Measurements from ENCODE around the gene POLE3.
A peak's percentile ranks its signal among the peaks of the same experiment; 100 is the strongest.
"Not testable (repeated sequence)": the region's sequence is repeated elsewhere in the genome, so short reads cannot be mapped to it uniquely, and the experiment has no call there.

Gene POLE3

DNA sequence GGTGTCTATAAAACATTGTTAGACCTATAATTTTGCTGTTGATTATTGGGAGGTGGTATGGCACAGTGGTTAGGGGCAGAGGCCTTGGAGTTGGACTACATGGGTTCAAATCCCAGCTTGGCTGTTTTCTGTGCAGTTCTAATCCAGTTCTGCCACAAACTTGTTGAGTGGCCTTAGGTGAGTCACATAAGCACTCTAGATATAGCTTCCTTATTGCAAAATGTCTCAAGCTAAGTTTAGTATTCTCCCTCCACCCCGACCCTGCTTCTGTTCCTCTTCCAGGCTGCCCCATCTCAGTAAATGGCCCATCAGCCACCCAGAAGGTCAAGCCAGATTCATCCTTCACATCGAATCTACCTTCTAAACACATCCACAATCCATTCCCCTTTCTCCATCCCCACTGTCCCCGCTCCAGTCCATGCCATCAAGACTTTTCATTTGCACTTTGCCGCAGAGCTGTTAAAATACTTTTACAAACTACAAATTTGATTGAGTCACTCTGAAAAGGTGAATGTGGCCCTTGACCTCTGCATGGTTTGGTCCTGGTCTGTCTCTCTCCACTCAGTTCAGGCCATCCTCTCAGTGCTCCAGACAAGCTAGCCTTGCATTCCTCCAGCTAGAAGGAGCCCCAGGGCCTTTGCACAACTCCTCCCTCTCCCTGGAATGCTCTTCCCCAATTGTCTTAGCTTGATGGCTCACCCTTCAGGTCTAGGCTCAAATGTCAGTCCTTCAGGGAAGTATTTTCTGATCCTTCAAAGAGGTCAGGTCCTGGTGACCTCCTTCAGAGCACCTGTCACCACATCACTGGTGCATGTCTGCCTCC is 23.7 kb downstream of the POLE3 start:
- H3K36me3 Mint-ChIP-seq (ENCODE audit: low read depth): peaks cover 25% of the 10 kb centered on the region
- DNase-seq: no peak
- no peak overlapping the region for H3K4me3 Mint-ChIP-seq
- peaks cover 3% of the 10 kb centered on the region for H3K9me3 Mint-ChIP-seq
- TF ChIP-seq, protein P1, sequence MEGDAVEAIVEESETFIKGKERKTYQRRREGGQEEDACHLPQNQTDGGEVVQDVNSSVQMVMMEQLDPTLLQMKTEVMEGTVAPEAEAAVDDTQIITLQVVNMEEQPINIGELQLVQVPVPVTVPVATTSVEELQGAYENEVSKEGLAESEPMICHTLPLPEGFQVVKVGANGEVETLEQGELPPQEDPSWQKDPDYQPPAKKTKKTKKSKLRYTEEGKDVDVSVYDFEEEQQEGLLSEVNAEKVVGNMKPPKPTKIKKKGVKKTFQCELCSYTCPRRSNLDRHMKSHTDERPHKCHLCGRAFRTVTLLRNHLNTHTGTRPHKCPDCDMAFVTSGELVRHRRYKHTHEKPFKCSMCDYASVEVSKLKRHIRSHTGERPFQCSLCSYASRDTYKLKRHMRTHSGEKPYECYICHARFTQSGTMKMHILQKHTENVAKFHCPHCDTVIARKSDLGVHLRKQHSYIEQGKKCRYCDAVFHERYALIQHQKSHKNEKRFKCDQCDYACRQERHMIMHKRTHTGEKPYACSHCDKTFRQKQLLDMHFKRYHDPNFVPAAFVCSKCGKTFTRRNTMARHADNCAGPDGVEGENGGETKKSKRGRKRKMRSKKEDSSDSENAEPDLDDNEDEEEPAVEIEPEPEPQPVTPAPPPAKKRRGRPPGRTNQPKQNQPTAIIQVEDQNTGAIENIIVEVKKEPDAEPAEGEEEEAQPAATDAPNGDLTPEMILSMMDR (IDR thresholded peaks at IDR 0.05): no peak
- H3K27me3 Mint-ChIP-seq (ENCODE audit: low read depth, poor library complexity): peaks cover 4% of the 10 kb centered on the region
- no peak overlapping the region for H3K27ac Mint-ChIP-seq
- H3K4me1 Mint-ChIP-seq: peaks cover 7% of the 10 kb centered on the region

DNA sequence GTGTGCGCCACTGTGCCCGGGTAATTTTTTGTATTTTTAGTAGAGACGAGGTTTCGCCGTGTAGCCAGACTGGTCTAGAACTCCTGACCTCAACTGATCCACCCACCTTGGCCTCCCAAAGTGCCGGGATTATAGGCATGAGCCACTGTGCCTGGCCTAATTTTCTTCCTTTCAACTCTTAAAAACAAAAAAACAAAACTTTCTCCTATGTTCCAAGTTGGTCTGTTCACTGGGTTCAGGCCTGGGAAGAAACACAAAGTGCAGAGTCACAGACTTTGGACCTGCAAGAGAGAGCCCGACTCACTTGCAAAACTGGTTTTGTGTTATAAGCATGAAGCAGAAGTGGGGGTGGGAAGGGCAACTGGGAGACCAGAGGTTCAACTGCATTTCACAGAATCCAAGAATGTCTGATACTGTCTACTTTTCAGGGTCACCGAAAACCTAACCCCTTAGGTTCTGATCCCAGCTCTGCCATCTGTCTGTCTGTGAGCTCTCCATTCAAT is 28.5 kb downstream of the POLE3 start:
- peaks cover 24% of the 10 kb centered on the region for H3K4me1 Mint-ChIP-seq
- H3K36me3 Mint-ChIP-seq (ENCODE audit: low read depth): peaks cover 8% of the 10 kb centered on the region
- H3K27ac Mint-ChIP-seq: no peak overlapping the region
- peaks cover 4% of the 10 kb centered on the region for H3K27me3 Mint-ChIP-seq (ENCODE audit: low read depth, poor library complexity)
- H3K4me3 Mint-ChIP-seq: no peak overlapping the region
- H3K9me3 Mint-ChIP-seq: peaks cover 2% of the 10 kb centered on the region
- TF ChIP-seq, protein P1 (IDR thresholded peaks at IDR 0.05): no peak
- no peak for DNase-seq

DNA sequence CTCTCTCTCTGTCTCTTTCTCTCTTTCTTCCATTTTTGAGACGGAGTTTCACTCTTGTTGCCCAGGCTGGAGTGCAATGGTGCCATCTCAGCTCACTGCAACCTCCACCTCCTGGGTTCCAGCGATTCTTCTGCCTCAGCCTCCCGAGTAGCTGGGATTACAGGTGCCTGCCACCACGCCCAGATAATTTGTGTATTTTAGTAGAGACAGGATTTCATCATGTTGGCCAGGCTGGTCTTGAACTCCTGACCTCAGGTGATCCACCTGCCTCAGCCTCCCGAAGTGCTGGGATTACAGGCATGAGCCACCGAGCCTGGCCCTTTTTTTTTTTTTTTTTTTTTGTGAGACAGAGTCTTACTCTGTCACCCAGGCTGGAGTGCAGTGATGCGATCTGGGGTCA is 29.0 kb downstream of the POLE3 start:
- not testable (repeated sequence) for H3K27ac Mint-ChIP-seq

DNA sequence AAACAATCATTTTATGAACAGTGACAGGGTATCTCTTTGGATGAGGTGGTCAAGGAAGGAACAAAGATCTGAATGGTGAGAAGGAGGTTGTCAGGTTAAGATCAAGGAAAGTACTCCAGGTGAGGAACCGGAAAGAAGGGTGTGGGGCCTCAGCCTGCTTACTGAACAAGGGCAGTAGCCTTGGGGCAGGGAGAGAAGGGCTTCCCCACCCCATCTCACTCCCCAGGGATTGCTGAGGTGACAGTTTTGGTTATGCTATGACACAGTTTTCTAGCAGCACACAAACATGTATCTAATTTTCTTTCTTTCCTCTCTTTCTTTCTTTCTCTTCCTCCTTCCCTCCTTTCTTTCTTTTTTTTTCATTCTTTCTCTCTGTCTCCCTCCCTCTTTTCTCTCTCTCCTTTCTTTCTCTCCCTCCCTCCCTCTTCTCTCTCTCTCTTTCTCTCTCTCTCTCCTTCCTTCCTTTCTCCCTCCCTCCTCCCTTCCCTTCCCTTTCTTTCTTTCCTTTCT is 29.6 kb downstream of the POLE3 start:
- Mint-ChIP-seq H3K27ac (peak overlapping the region; percentile 18), H3K4me3 (no peak overlapping the region), H3K27me3 (ENCODE audit: low read depth, poor library complexity) (peaks cover 4% of the 10 kb centered on the region), H3K36me3 (ENCODE audit: low read depth) (no peaks in the 10 kb centered on the region), H3K9me3 (no peaks in the 10 kb centered on the region), H3K4me1 (peaks cover 24% of the 10 kb centered on the region)
- TF ChIP-seq, protein P1 (IDR thresholded peaks at IDR 0.05): no peak
- no peak for DNase-seq

More for the DNA sequence above, 29.0 kb downstream of the POLE3 start:
- H3K36me3 Mint-ChIP-seq (ENCODE audit: low read depth); H3K9me3 Mint-ChIP-seq; DNase-seq; H3K27me3 Mint-ChIP-seq (ENCODE audit: low read depth, poor library complexity); H3K4me3 Mint-ChIP-seq: not testable (repeated sequence)
- peaks cover 24% of the 10 kb centered on the region for H3K4me1 Mint-ChIP-seq

DNA sequence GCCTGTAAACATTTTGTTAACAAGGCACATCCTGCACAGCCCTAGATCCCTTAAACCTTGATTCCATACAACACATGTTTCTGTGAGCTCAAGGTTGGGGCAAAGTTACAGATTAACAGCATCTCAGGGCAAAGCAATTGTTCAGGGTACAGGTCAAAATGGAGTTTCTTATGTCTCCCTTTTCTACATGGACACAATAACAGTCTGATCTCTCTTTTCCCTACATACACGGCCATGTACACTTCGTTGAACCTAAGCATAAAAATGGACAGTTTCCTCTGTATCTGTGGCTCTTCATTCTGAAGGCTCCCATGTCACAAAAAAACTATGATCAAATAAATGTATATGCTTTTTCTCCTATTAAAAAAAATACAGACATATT is 30.7 kb downstream of the POLE3 start:
- not testable (repeated sequence) for H3K9me3 Mint-ChIP-seq; H3K4me3 Mint-ChIP-seq; H3K27me3 Mint-ChIP-seq (ENCODE audit: low read depth, poor library complexity); DNase-seq; H3K36me3 Mint-ChIP-seq (ENCODE audit: low read depth)
- peaks cover 30% of the 10 kb centered on the region for H3K4me1 Mint-ChIP-seq
- peak overlapping the region; percentile 43 for H3K27ac Mint-ChIP-seq

DNA sequence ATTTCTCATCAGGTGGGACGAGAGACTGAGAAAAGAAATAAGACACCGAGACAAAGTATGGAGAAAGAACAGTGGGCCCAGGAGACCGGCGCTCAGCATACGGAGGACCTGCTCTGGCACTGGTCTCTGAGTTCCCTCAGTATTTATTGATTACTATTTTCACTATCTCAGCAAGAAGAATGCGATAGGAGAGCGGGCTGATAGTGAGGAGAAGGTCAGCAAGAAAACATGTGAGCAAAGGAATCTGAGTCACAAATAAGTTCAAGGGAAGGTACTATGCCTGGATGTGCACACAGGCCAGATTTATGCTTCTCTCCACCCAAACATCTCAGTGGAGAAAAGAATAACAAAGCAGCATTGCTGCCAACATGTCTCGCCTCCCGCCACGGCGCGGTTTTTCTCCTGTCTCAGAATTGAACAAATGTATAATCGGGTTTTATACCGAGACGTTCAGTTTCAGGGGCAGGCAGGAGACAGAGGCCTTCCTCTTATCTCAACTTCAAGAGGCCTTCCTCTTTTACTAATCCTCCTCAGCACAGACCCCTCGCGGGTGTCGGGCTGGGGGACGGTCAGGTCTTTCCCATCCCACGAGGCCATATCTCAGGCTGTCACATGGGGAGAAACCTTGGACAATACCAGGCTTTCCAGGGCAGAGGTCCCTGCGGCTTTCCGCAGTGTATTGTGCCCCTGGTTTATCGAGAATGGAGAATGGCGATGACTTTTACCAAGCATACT is 31.2 kb downstream of the POLE3 start:
- H3K27me3 Mint-ChIP-seq (ENCODE audit: low read depth, poor library complexity); H3K9me3 Mint-ChIP-seq: not testable (repeated sequence)
- H3K27ac Mint-ChIP-seq: peak overlapping the region; percentile 43
- H3K4me3 Mint-ChIP-seq: peak overlapping the region; percentile 19
- H3K36me3 Mint-ChIP-seq (ENCODE audit: low read depth): peaks cover 13% of the 10 kb centered on the region
- H3K4me1 Mint-ChIP-seq: peaks cover 30% of the 10 kb centered on the region
- DNase-seq: peak; percentile 16

Data from nephron progenitor cell (in vitro differentiated cells).